ENCODE results near the gene PARD3. TPM values are rescaled to one million over a fixed set of nuclear protein-coding genes. Genes with fewer than 3 reads are reported as not detected.
"Not testable (repeated sequence)": the region's sequence is repeated elsewhere in the genome, so short reads cannot be mapped to it uniquely, and the experiment has no call there.

Gene PARD3
- total RNA-seq, 1 donor from 2014 or later, result 37.5 TPM

- Histone ChIP-seq H3K36me3 (no peaks in the 10 kb centered on the region), H3K27ac (no peak overlapping the region), H3K27me3 (no peaks in the 10 kb centered on the region), H3K4me1 (peaks cover 0 to 9% of the 10 kb centered on the region in 2 donors), H3K9me3 (no peaks in the 10 kb centered on the region), H3K4me3 (no peak overlapping the region)
- TF ChIP-seq, protein P1, sequence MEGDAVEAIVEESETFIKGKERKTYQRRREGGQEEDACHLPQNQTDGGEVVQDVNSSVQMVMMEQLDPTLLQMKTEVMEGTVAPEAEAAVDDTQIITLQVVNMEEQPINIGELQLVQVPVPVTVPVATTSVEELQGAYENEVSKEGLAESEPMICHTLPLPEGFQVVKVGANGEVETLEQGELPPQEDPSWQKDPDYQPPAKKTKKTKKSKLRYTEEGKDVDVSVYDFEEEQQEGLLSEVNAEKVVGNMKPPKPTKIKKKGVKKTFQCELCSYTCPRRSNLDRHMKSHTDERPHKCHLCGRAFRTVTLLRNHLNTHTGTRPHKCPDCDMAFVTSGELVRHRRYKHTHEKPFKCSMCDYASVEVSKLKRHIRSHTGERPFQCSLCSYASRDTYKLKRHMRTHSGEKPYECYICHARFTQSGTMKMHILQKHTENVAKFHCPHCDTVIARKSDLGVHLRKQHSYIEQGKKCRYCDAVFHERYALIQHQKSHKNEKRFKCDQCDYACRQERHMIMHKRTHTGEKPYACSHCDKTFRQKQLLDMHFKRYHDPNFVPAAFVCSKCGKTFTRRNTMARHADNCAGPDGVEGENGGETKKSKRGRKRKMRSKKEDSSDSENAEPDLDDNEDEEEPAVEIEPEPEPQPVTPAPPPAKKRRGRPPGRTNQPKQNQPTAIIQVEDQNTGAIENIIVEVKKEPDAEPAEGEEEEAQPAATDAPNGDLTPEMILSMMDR (IDR thresholded peaks at IDR 0.05), result no peak
- no peak for DNase-seq (ENCODE audit: low spot score in 2 of 2)
- intact Hi-C loops (cut with DNase I), result no loop called here
Measured at GRCh38 chr10:34751272-34751671, 63.8 kb downstream of the PARD3 start.

GRCh38 chr10:34750795-34751194, 64.3 kb downstream of the PARD3 start:
- H3K4me3 ChIP-seq; DNase-seq (ENCODE audit: low spot score in 2 of 2); H3K9me3 ChIP-seq; H3K27me3 ChIP-seq; H3K36me3 ChIP-seq; H3K27ac ChIP-seq; H3K4me1 ChIP-seq; intact Hi-C loops (cut with DNase I): not testable (repeated sequence)

GRCh38 chr10:34748767-34749166, 66.3 kb downstream of the PARD3 start:
- Histone ChIP-seq H3K4me3 (no peak overlapping the region), H3K9me3 (no peaks in the 10 kb centered on the region), H3K36me3 (no peaks in the 10 kb centered on the region), H3K27ac (no peak overlapping the region), H3K4me1 (peaks cover 0 to 6% of the 10 kb centered on the region in 2 donors), H3K27me3 (no peaks in the 10 kb centered on the region)
- no peak for DNase-seq (ENCODE audit: low spot score in 2 of 2)
- intact Hi-C loops (cut with DNase I), result no loop called here
- TF ChIP-seq, protein P1 (IDR thresholded peaks at IDR 0.05), result no peak

DNA sequence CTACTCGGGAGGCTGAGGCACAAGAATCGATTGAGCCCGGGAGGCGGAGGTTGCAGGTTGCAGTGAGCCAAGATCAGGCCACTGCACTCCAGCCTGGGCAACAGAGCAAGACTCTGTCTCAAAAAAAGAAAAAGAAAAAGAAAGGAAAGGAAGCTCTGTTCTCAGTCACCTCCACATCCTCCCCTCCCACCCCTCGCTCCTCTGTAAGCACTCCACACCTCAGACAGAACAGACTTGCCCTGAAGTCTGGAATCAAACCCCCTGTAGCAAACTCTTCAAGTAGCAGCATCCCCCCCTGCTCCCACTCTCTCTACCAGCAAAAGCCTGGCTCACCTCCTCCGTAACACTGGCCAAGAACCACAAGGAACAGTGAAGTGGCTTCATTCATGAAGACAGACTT, 66.7 kb downstream of the PARD3 start:
- no peak overlapping the region for H3K27ac ChIP-seq
- H3K36me3 ChIP-seq, result no peaks in the 10 kb centered on the region
- no peak overlapping the region for H3K4me3 ChIP-seq
- DNase-seq (ENCODE audit: low spot score in 2 of 2), result no peak
- intact Hi-C loops (cut with DNase I), result no loop called here
- H3K4me1 ChIP-seq, result peaks cover 0 to 3% of the 10 kb centered on the region in 2 donors
- no peaks in the 10 kb centered on the region for H3K9me3 ChIP-seq
- TF ChIP-seq, protein P1 (IDR thresholded peaks at IDR 0.05), result no peak
- H3K27me3 ChIP-seq, result no peaks in the 10 kb centered on the region

GRCh38 chr10:34746094-34746493, 69.0 kb downstream of the PARD3 start:
- intact Hi-C loops (cut with DNase I), result no loop called here
- Histone ChIP-seq H3K4me3 (no peak overlapping the region), H3K4me1 (no peaks in the 10 kb centered on the region)

GRCh38 chr10:34745244-34745643, 69.9 kb downstream of the PARD3 start:
- Histone ChIP-seq H3K36me3 (no peaks in the 10 kb centered on the region), H3K27ac (no peak overlapping the region), H3K9me3 (no peaks in the 10 kb centered on the region), H3K4me1 (peaks cover 0 to 4% of the 10 kb centered on the region in 2 donors), H3K27me3 (no peaks in the 10 kb centered on the region), H3K4me3 (no peak overlapping the region)
- intact Hi-C loops (cut with DNase I), result no loop called here
- TF ChIP-seq, protein P1 (IDR thresholded peaks at IDR 0.05), result no peak
- no peak for DNase-seq (ENCODE audit: low spot score in 2 of 2)

More at GRCh38 chr10:34746094-34746493, 69.0 kb downstream of the PARD3 start:
- TF ChIP-seq, protein P1 (IDR thresholded peaks at IDR 0.05), result no peak
- DNase-seq (ENCODE audit: low spot score in 2 of 2), result no peak
- Histone ChIP-seq H3K9me3 (no peaks in the 10 kb centered on the region), H3K27me3 (no peaks in the 10 kb centered on the region), H3K27ac (no peak overlapping the region), H3K36me3 (no peaks in the 10 kb centered on the region)
